HG02678 (cell line): ENCODE measurements around the gene RAB26.
"Not testable (repeated sequence)": the region's sequence is repeated elsewhere in the genome, so short reads cannot be mapped to it uniquely, and the experiment has no call there.

ENCODE experiments used
- ATAC-seq: cut with Tn5 transposase; IDR thresholded peaks from one replicate; pipeline ENCODE4 v1.9.1; 2021; ENCODE audit warnings: mild to moderate bottlenecking, moderate library complexity; ENCODE audit not compliant: unreplicated experiment

Gene RAB26, protein sequence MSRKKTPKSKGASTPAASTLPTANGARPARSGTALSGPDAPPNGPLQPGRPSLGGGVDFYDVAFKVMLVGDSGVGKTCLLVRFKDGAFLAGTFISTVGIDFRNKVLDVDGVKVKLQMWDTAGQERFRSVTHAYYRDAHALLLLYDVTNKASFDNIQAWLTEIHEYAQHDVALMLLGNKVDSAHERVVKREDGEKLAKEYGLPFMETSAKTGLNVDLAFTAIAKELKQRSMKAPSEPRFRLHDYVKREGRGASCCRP

DNA sequence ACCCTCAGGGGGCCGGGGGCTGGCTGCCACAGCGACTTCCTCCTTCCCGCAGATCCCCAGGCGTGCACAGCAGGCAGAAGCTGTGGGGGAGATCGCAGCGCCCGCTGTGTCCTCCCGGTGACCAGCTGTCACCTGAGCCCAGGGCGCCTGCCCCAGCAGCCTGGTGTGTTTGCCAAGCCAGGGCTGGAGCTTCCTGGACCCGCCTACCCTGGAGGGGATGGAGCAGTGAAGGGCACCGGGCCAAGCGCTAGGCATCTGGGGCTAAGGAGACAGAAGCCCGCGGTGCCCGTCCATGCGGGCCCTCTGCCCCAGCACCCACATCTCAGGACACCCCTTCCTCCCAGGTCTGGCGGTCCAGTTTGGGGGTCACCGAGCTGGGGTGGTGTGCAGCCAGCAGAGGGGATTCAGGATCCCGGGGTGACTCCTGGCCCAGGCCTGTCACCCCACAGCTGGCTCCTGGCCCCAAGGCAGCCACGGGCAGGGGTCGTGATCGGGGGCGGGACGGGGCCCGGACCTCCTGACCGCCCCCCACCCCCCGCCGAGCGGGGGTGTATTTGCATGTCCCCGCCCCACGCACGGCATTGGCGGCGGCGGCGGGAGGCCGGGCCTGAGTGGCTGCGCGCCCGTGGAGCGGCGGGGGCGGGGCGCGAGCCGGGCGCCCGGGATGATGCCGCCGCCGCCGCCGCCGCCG, at the start of gene RAB26:
Gene RAB26, plus strand, starts transcription at position 645 of the 691 bp plus-strand sequence. CDS start 159 bp downstream, outside the sequence.
- peak; percentile 41 for ATAC-seq

DNA sequence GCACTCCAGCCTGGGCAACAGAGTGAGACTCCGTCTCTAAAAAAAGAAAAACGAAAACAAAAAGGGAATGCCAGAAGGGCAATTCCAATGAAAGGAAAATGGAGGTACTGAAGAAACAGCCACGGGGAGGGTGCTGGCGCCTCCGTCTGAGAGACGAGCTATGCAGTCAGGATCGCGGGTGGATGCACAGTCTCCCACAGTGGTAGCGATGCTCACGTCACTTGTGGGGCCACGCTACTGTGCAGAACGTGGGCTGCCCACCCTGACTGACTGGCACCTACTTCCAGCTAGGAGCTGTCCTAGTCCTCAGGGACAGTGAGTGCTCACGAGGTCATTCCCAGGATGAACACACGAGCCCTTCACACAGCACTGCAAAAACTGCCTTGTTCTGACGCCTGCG, 46.8 kb upstream of the RAB26 start:
- ATAC-seq: not testable (repeated sequence)

DNA sequence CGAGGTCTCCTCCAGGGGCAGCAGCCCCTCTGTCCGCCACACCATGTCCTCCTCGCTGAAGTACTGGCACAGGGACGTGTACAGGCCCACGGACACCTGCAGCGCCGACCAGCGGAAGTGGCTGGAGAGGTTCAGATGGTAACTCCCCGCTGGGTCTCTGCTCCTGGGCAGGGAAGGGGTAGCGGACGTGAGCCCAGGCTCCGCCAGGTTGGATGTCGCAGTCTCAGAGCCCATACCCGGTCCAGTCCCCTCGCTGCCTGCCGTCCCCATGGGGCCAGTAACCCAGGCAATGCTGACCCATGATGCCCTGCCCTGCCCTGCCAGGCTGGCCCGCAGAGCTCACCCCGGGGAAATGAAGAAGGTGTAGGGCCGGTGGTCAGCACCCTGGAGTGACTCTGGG, 46.0 kb upstream of the RAB26 start:
- no peak for ATAC-seq

DNA sequence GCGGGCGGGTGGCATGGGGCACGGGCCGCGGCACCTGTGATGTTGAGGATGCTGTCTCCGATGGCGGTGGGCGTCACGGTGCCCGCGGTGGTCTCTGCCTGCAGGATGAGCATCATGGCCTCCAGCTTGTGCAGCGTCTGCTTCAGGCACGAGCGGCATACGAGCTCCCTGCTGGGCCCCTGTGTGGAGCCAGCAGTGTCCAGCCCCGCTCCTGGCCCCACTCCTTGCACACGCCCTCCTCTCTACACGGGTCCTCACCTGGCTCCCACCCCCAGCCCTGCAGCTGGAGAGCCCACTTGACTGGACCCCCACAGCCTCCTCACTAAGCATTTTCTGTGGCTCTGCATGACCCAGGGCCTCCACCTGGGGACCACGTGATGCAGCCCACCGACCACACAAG, 44.0 kb upstream of the RAB26 start:
- not testable (repeated sequence) for ATAC-seq

DNA sequence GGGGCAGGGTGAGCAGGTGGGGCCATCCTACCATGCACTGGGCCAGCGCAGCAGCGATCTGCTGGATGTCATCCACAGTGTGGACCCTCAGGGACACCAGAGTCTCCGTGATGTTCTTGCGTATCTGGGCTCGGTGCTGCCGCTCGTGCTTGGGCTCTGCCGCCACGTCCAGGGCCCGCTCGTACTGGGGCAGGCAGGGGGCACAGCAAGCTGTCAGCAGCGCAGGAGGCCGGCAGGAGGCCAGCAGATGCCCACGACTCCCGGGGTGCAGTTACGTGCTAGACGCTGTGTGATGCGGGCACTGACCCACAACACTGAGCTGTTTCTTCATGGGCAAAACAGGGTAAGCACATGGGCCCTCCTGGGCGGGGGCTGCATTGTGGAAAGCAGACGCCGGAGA, 43.1 kb upstream of the RAB26 start:
- ATAC-seq: not testable (repeated sequence)

DNA sequence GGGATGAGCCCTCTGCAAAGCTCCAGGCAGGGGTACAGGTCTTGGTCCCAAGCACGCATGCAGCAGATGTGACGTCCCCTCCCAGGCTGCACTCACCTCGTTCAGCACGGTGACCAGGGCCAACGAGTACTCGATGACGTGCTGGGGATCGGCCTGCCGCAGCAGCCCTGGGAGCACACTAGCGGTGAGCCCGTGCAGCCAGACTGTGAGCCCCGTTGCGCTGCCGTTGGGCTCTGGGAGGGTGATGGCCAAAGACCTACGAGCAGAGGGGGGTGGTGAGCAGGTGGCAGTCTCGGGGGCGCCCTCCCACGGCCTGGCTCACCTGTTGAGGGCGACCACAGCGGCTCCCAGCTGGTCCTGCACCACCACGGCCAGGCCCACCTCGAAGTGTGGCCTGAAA, 42.7 kb upstream of the RAB26 start:
- not testable (repeated sequence) for ATAC-seq

GRCh38 chr16:2106211-2106610, 42.2 kb upstream of the RAB26 start:
- ATAC-seq: not testable (repeated sequence)

DNA sequence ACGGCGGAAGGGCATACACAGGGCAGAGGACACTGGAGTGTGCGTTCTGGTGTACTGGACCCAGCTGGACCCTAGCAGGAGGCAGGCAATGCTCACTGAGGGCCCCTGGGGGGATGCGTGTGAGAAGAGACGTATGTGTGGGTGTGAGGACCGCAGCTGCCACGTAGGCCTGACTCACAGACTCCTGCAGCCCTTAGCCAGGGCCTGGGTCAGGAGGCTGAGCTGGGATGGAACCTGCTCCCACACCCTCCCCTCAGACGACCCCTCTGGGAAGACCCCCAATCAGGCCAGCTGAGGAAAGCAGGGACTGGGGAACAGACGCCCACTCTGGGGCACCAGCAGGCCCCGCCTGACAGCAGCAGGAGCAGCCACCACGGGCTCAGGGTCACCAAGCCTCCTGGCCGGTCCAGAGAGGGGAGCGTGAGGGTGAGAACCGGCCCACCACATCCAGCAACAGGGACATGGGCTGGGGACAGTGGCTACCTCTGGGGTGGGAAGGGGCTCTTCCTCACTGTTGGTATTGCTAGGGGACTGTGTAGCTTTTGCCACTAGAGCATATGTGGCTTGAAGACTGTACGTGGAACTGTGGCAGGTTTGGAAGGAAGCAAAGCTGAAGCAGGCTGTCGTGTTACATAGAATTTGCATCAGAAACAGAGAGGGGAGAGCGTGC, 41.2 kb upstream of the RAB26 start:
- not testable (repeated sequence) for ATAC-seq

DNA sequence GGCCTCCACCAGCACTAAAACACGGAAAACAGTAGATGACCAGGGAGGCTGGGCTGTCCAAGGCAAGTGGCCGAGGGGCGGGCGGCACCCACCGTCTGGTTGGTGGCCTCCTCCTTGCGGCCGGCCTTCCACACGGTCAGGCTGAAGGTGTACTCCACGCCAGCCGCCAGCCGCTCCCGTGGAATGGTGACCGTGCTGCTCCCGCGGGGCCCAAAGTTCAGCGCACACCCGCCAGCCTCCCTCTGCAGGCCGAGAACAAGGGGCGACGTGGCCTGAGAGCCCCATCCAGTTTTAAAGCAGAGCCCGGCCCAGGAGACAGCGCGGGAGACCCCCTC, 40.7 kb upstream of the RAB26 start:
- not testable (repeated sequence) for ATAC-seq

DNA sequence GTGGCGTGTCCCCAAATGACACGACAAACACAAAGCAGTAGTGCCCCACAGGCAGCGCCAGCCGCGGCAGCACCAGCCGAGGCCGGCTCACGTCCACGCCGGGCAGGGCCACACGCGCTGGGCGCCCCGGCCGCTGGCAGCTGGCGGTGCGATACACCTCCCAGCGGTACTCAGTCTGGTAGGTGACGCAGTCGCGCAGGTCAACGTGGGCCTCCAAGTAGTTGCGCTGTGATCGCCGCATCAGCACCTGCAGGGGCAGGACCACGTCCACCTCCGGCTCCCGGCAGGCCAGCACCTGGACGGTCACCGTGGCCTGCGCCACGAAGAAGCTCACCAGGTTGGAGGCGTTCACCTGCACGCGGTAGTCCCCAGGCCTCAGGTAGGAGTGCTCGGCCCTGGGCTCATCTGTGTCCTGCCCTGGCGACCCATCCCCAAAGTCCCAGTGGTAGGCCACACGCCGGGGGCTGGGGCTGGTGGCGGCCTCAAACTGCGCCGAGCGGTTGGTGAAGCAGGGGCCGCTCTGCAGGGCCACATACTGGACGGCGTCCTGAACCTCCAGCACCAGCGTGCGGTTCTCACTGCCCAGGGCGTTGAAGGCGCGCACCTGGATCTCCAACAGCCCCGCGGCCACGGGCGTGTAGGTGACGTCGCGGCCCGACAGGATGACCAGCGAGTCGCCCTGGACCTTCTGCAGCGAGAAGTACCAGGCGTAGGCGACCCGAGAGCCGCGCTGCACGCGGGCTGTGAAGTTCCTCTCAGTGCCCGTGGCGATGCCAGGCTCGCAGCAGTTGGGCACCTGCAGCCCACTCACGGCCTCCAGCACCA, 39.8 kb upstream of the RAB26 start:
- not testable (repeated sequence) for ATAC-seq

DNA sequence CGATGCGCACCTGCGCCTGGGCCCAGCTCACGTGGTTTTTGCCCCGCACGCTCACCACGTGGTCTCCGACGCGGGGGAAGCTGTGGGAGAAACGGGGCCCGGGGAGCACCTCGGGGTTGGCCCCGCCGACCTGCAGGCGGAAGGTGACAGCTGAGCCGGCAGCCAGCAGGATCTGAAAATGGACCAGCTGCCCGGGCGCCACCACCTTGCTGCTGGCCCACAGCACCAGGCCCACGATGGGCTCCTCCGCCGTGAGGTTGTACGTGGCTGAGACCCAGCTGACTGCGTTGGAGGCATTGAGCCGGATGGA, 39.2 kb upstream of the RAB26 start:
- not testable (repeated sequence) for ATAC-seq

DNA sequence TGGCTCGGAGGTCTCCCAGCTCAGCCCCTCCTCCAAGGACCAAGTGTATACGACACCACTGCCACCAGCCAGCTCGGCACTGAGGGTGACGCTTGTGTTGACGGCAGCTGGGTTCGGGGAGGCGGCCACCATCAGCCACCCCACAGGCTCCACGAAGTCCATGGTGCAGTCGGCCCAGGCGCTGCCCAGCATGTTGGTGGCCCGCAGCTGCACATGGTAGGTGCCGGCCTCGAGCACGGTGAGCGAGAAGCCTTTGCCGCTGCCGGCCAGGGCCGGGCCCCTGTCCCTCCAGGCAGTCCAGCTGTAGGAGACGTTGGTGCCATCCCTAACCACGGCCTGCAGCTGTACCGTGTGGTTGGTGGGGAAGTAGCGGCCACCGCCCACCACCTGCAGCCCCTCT, 38.6 kb upstream of the RAB26 start:
- ATAC-seq: not testable (repeated sequence)

GRCh38 chr16:2110332-2111008, 38.0 kb upstream of the RAB26 start:
- ATAC-seq: not testable (repeated sequence)

DNA sequence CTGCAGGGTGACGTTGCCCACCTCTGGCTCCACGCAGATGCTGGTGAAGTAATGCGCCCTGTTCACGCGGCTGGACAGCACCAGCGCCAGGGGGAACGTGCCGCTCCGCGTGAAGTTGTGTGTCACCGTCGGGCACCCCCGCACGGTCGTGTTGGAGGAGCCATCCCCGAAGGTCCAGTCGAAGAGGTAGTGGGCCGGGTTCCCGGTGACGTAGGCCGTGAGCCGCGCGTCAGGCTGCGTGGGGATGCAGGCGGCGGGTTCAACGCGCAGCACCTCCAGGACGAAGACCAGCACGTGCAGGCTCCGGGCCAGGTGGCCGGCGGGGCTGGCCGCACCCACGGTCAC, 37.4 kb upstream of the RAB26 start:
- ATAC-seq: not testable (repeated sequence)

GRCh38 chr16:2111412-2112335, 36.8 kb upstream of the RAB26 start:
- not testable (repeated sequence) for ATAC-seq

DNA sequence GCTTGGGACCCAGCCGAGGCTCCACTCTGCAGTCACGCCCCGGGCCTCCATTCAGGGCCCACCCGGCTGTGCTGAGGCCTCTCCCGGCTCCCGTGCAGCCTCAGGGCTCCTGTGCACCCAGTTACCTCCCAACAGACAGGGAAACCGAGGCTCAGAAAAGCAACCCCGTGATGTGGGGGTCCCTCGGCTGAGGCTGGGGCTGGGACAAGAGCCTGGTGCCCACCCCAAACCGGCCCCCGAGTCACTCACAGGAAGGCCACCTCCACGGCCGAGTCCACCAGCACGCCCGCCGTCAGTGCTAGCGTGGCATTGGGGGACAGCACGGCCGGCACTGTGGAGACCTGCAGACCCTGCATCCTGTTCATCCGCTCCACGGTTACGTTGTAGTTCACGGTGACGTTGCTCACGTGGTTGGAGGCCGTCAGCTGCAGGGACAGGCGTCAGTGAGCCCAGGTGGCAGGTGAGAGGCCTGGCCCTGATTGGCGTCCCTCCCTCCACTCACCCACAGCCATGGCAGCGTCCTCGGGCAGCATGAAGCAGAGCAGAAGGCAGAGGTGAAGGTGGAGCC, 35.8 kb upstream of the RAB26 start:
- ATAC-seq: not testable (repeated sequence)

DNA sequence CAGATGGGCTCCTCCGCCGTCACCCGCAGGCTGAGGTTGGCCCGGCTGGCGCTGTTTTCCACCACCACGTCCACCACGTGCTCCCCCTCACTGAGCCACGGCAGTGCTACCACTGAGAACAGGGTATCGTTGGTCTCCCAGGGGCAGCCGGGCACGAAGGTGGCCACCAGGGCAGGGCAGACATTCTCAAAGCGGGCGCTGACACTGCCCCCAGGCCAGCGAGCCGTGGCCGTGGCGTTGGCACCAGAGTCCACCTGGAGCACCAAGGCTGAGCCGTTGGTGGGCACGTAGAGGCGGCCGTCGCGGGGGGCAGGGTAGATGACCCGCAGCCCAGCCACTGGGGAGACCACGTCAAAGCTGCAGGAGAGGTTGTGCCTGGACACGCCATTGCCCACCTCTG, 34.2 kb upstream of the RAB26 start:
- ATAC-seq: not testable (repeated sequence)

GRCh38 chr16:2114885-2115590, 33.4 kb upstream of the RAB26 start:
- not testable (repeated sequence) for ATAC-seq

DNA sequence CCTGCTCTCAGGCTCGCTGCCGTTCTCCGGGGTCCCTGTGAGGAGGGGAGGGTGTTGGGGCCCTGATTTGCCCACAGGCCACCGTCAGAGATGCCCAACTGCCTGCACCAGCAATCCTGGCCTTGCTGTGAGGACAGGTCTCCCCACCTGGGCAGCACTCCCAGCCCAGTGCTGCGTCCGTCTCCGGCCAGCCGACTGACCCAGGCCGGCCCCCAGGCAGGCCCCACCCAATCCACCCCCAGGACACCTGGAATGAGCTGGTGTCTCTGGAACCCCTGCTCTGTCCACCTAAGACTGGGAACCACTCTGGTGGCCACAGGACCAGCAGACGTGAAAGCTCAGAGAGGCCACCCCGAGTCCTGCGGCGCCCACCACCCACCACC, 32.8 kb upstream of the RAB26 start:
- no peak for ATAC-seq
